ENCODE results near the gene FAM118A. TPM values are rescaled to one million over a fixed set of nuclear protein-coding genes. Genes with fewer than 3 reads are reported as not detected.

FAM118A gene
- polyA plus RNA-seq, 1 donor (not counting 4 experiments of a cell fraction or from before 2014, with no cell fraction given): 31.1 TPM

DNA sequence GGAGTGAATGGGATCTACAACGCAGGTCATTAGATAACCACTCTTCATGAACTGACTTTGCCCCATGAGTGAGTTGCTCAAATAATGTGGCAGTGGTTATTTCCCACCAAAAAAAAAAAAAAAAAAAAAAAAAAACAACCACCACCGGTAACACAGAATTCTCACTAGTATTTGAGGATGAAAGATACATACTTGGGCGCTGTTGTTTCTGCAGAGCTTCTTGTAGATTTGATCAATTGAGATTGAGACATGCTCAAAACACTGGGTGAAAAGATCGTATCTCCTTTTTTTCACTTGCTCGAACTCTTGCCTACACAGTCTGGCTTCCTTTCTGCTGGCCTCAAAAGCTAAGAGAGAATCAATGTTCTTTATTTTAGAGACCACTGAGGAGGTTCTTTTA lies 44.1 kb downstream of the FAM118A start:
- Histone ChIP-seq H2AFZ (ENCODE audit: control insufficient read depth, low read length) (no peak overlapping the region), H3K27ac (ENCODE audit: control insufficient read depth, insufficient read depth, low read length) (no peak overlapping the region), H3K4me2 (ENCODE audit: control insufficient read depth, extremely low read depth, insufficient read depth, low read depth, low read length) (no peak overlapping the region), H3K9me1 (ENCODE audit: control insufficient read depth, extremely low read depth, insufficient read depth, low read length) (no peaks in the 10 kb centered on the region), H3K27me3 (ENCODE audit: control insufficient read depth, extremely low read depth, insufficient read depth, low read length) (no peaks in the 10 kb centered on the region), H3K9ac (ENCODE audit: control insufficient read depth, extremely low read depth, insufficient read depth, low read length) (no peak overlapping the region), H3K36me3 (ENCODE audit: control insufficient read depth in 2 of 2, extremely low read depth in 1 of 2, insufficient read depth in 2 of 2, low read length in 2 of 2) (no peaks in the 10 kb centered on the region), H3K79me2 (ENCODE audit: control insufficient read depth, insufficient read depth, low read length) (no peaks in the 10 kb centered on the region), H4K20me1 (ENCODE audit: control insufficient read depth, extremely low read depth, insufficient read depth, low read length) (no peaks in the 10 kb centered on the region), H3K9me3 (ENCODE audit: control insufficient read depth, low read depth, low read length) (no peaks in the 10 kb centered on the region), H3K4me1 (ENCODE audit: control insufficient read depth, extremely low read depth, insufficient read depth, low read length) (peaks cover 11% of the 10 kb centered on the region), H3K4me3 (ENCODE audit: control insufficient read depth in 2 of 3, extremely low read depth in 1 of 3, insufficient read depth in 2 of 3, low read depth in 1 of 3, low read length in 3 of 3) (no peak overlapping the region)
- dilution Hi-C loops (cut with MboI; ENCODE audit: extremely low pct_ligation_motif_present, low sequenced_read_pairs): no loop called here
- DNase-seq (ENCODE audit: low read depth, low spot score) (no peak), FAIRE-seq (no peak)
- TF ChIP-seq, protein P1, sequence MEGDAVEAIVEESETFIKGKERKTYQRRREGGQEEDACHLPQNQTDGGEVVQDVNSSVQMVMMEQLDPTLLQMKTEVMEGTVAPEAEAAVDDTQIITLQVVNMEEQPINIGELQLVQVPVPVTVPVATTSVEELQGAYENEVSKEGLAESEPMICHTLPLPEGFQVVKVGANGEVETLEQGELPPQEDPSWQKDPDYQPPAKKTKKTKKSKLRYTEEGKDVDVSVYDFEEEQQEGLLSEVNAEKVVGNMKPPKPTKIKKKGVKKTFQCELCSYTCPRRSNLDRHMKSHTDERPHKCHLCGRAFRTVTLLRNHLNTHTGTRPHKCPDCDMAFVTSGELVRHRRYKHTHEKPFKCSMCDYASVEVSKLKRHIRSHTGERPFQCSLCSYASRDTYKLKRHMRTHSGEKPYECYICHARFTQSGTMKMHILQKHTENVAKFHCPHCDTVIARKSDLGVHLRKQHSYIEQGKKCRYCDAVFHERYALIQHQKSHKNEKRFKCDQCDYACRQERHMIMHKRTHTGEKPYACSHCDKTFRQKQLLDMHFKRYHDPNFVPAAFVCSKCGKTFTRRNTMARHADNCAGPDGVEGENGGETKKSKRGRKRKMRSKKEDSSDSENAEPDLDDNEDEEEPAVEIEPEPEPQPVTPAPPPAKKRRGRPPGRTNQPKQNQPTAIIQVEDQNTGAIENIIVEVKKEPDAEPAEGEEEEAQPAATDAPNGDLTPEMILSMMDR (optimal IDR thresholded peaks at IDR 0.05 in 1 of 3, IDR thresholded peaks at IDR 0.05 in 1 of 3, conservative IDR thresholded peaks at IDR 0.05 in 1 of 3; ENCODE audit: extremely low read depth in 1 of 3, insufficient read depth in 2 of 3, low read length in 3 of 3): no peak
- no peak for TF ChIP-seq EZH2 (IDR thresholded peaks at IDR 0.05; ENCODE audit: low read length)

DNA sequence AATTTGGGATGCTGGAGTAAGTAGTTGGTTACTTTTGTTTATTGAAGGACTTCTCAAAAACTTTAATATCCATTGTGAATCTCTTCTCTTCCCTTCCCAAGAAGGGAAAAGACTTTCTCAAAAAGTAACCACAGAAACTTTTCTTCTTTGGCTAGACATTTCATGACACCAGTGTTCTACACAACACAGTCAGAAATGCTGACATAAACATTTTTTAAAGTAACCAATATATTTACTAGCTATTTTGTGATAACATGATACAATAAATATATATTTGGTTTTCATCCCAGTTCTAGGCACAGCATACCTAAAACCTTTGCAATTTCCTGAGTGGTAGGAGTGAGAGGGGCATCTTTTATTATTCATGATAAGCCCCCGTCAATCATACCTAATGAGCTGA lies 47.8 kb downstream of the FAM118A start:
- dilution Hi-C loops (cut with MboI; ENCODE audit: extremely low pct_ligation_motif_present, low sequenced_read_pairs): no loop called here
- DNase-seq (ENCODE audit: low read depth, low spot score) (no peak), FAIRE-seq (no peak)
- Histone ChIP-seq H3K9me1 (ENCODE audit: control insufficient read depth, extremely low read depth, insufficient read depth, low read length) (no peaks in the 10 kb centered on the region), H3K36me3 (ENCODE audit: control insufficient read depth in 2 of 2, extremely low read depth in 1 of 2, insufficient read depth in 2 of 2, low read length in 2 of 2) (no peaks in the 10 kb centered on the region), H3K4me2 (ENCODE audit: control insufficient read depth, extremely low read depth, insufficient read depth, low read depth, low read length) (no peak overlapping the region), H3K9me3 (ENCODE audit: control insufficient read depth, low read depth, low read length) (no peaks in the 10 kb centered on the region), H2AFZ (ENCODE audit: control insufficient read depth, low read length) (no peak overlapping the region), H3K9ac (ENCODE audit: control insufficient read depth, extremely low read depth, insufficient read depth, low read length) (no peak overlapping the region), H3K4me3 (ENCODE audit: control insufficient read depth in 2 of 3, extremely low read depth in 1 of 3, insufficient read depth in 2 of 3, low read depth in 1 of 3, low read length in 3 of 3) (no peak overlapping the region), H3K27ac (ENCODE audit: control insufficient read depth, insufficient read depth, low read length) (no peak overlapping the region), H3K79me2 (ENCODE audit: control insufficient read depth, insufficient read depth, low read length) (no peaks in the 10 kb centered on the region), H3K4me1 (ENCODE audit: control insufficient read depth, extremely low read depth, insufficient read depth, low read length) (peaks cover 3% of the 10 kb centered on the region), H3K27me3 (ENCODE audit: control insufficient read depth, extremely low read depth, insufficient read depth, low read length) (peaks cover 2% of the 10 kb centered on the region), H4K20me1 (ENCODE audit: control insufficient read depth, extremely low read depth, insufficient read depth, low read length) (no peaks in the 10 kb centered on the region)
- no peak for TF ChIP-seq EZH2 (IDR thresholded peaks at IDR 0.05; ENCODE audit: low read length)
- TF ChIP-seq, protein P1 (optimal IDR thresholded peaks at IDR 0.05 in 1 of 3, IDR thresholded peaks at IDR 0.05 in 1 of 3, conservative IDR thresholded peaks at IDR 0.05 in 1 of 3; ENCODE audit: extremely low read depth in 1 of 3, insufficient read depth in 2 of 3, low read length in 3 of 3): no peak

Measured in keratinocyte (primary cell).